Upper lobe of left lung (tissue), 4 donors: ENCODE measurements around the gene RHOG.
"Not testable (repeated sequence)": the region's sequence is repeated elsewhere in the genome, so short reads cannot be mapped to it uniquely, and the experiment has no call there.

Experiments used
- CTCF ChIP-seq, 6 experiments: fragments of 450-650 bp in 4 of 6; fragments of 200-600 bp in 2 of 6; sonication (generic) in 2 of 6; IDR thresholded peaks; one replicate each; pipeline ENCODE4 v1.5.1; 2016 to 2019; ENCODE audit warnings: antibody characterized with exemption in 6 of 6
- POLR2A ChIP-seq, 4 donors: fragments of 450-650 bp; IDR thresholded peaks; one replicate each; pipeline ENCODE4 v1.5.1; 2016 to 2017; ENCODE audit warnings: antibody characterized with exemption in 4 of 4, mild to moderate bottlenecking in 2 of 4
- POLR2AphosphoS5 ChIP-seq, 2 donors: sonication (generic); formaldehyde crosslinking; IDR thresholded peaks; one replicate each; pipeline ENCODE4 v1.5.1; 2017; ENCODE audit warnings: antibody characterized with exemption in 2 of 2

DNA sequence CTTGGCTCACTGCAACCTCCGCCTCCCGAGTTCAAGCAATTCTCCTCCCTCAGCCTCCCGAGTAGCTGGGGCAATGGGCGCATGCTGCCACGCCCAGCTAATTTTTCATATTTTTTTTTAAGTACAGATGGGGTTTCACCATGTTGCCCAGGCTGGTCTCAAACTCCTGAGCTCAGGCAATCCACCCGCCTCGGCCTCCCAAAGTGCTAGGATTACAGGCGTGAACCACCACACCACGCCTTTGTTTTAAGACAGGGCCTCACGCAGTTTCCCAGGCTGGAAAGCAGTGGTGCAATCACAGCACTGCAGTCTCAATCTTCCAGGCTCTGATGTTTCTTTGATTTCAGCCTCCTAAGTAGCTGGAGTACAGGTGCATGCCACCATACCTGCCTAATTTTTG is 46.4 kb downstream of the RHOG start:
- TF ChIP-seq CTCF, POLR2A, POLR2AphosphoS5 (IDR thresholded peaks at IDR 0.05): not testable (repeated sequence)
